Keratinocyte (primary cell): ENCODE results near the gene LIMA1.
"Not testable (repeated sequence)": the region's sequence is repeated elsewhere in the genome, so short reads cannot be mapped to it uniquely, and the experiment has no call there.

ENCODE experiments used
- CTCF ChIP-seq, 3 experiments: IDR thresholded peaks in 1 of 3; conservative IDR thresholded peaks in 1 of 3; optimal IDR thresholded peaks in 1 of 3; 2 replicates in 2 of 3; 3 replicates in 1 of 3; pipeline versions ENCODE3 to v1.5.1; 2011; ENCODE audit warnings: low read length in 3 of 3, mild to moderate bottlenecking in 3 of 3, moderate library complexity in 2 of 3, control low read depth in 1 of 3, inconsistent platforms in 1 of 3; ENCODE audit not compliant: insufficient read depth in 2 of 3; ENCODE audit errors: extremely low read depth in 1 of 3
- EZH2 ChIP-seq: IDR thresholded peaks from one replicate; pipeline ENCODE4 v1.6.1; 2012; ENCODE audit warnings: inconsistent platforms, mild to moderate bottlenecking, low read length, moderate library complexity

DNA sequence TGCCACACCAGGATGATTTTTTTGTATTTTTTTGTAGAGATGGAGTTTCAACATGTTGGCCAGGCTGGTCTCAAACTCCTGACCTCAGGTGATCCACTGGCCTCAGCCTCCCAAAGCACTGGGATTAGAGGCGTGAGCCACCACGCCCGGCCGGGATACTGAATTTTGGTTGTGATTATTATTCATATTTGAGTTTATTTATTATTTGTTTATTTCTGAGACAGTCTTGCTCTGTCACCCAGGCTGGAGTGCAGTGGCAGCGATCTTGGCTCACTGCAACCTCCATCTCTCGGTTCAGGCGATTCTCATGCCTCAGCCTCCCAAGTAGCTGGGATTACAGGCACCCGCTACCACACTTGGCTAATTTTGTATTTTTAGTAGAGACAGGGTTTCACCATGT lies 30.7 kb upstream of the LIMA1 start:
- not testable (repeated sequence) for TF ChIP-seq EZH2; CTCF (optimal IDR thresholded peaks at IDR 0.05 in 1 of 3, IDR thresholded peaks at IDR 0.05 in 1 of 3, conservative IDR thresholded peaks at IDR 0.05 in 1 of 3; ENCODE audit: extremely low read depth in 1 of 3, insufficient read depth in 2 of 3, low read length in 3 of 3)
